ENCODE measurements around the gene LDB2. TPM values are rescaled to one million over a fixed set of nuclear protein-coding genes. Genes with fewer than 3 reads are reported as not detected.

The LDB2 gene
- total and polyA plus RNA-seq, 2 of the 8 experiments (the other 6 are each of a cell fraction or from before 2014, with no cell fraction given) = 57.0 to 140 TPM

DNA sequence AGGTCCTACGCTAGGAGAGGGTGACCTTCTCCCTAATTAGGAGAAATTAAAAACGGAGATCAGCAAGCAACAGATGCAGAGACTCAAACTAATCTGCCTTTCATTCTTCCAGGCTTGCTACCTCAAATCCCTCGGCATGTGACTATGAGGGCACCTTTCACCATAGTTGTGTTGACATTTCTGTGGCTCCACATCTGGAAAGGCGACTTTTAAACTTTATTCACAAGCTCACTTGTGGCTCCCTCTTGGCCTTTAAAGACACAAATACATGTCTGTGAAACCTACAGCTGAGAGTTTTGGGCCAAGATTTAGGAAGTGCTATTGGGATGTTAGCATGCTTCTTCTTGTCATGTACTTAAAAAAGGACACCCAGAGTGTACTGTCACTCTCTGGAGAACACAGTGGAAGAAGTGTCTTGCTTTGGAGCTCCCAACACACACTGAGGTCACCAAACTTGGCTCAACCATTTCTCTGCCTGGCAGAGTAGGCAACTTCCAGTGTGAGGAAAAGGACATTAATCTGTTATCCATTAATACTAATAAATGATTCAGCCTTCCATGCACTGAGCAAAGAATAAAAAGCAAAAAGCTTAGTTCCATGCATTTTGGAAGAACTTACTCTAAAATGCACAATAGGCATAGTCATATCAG is 60.1 kb downstream of the LDB2 start:
- FAIRE-seq = no peak
- H3K27me3 ChIP-seq (replicated peaks in 1 of 4; ENCODE audit: control insufficient read depth in 3 of 4, extremely low read depth in 1 of 4, insufficient read depth in 3 of 4, low read length in 3 of 4) = no peaks in the 10 kb centered on the region
- H3K27ac ChIP-seq (ENCODE audit: low read depth, low read length) = no peak overlapping the region; the same call in 1 of the 2 replicates
- no peaks in the 10 kb centered on the region for H3K23me2 ChIP-seq (ENCODE audit: low read depth, low read length)
- H3K36me3 ChIP-seq (ENCODE audit: control insufficient read depth in 2 of 4, insufficient read depth in 4 of 4, low read length in 3 of 4) = no peaks in the 10 kb centered on the region
- no peak overlapping the region for H3K23ac ChIP-seq (ENCODE audit: insufficient read length)
- H4K20me1 ChIP-seq (replicated peaks in 1 of 2; ENCODE audit: control insufficient read depth in 1 of 2, insufficient read depth in 2 of 2, low read length in 2 of 2) = no peaks in the 10 kb centered on the region
- H3K9me3 ChIP-seq (ENCODE audit: insufficient read depth in 2 of 2, low read depth in 1 of 2, low read length in 1 of 2) = no peaks in the 10 kb centered on the region
- no peak overlapping the region for H2BK20ac ChIP-seq (ENCODE audit: low read length)
- H3K14ac ChIP-seq (ENCODE audit: insufficient read length) = no peak overlapping the region
- no peaks in the 10 kb centered on the region for H3K79me1 ChIP-seq (ENCODE audit: low read depth, low read length)
- no peak overlapping the region for H2BK12ac ChIP-seq (ENCODE audit: low read depth, low read length)
- no peak overlapping the region for H2AK5ac ChIP-seq (ENCODE audit: low read depth, low read length)
- H2AFZ ChIP-seq (ENCODE audit: low read length) = no peak overlapping the region
- no peak overlapping the region for H4K8ac ChIP-seq (ENCODE audit: extremely low read depth, insufficient read depth, low read length)
- 86% methylated on average over 4 of the region's 4 CpGs; no CpG with 5 or more reads in 1 of the 2 experiments for WGBS, 2 experiments (ENCODE audit: extremely low coverage in 1 of 2, insufficient coverage in 1 of 2, insufficient read length in 1 of 2, insufficient replicate concordance in 2 of 2, low coverage in 1 of 2, low lambda C conversion rate in 2 of 2, missing lambda C conversion rate in 1 of 2)
- no peak overlapping the region for H3K4me3 ChIP-seq (ENCODE audit: extremely low read depth in 1 of 4, insufficient read depth in 2 of 4, low read depth in 3 of 4, low read length in 4 of 4)
- CTCF ChIA-PET (ENCODE audit: partially characterized antibody) = interaction anchor here (0.7 to 1.7 kb wide), 8 partner anchors 11 to 486 kb away, joined by 3 to 4 read pairs (median 3); no protein-coding TSS in a partner anchor
- peaks cover 0 to 10% of the 10 kb centered on the region in 2 experiments; a peak in 2 of 4 replicates for H3K79me2 ChIP-seq (ENCODE audit: control insufficient read depth in 1 of 2, insufficient read depth in 2 of 2, low read length in 2 of 2)
- H3K4ac ChIP-seq (replicated peaks; ENCODE audit: insufficient read length, low read depth, low read length) = no peak overlapping the region
- POLR2A ChIA-PET (ENCODE audit: partially characterized antibody) = interaction anchor here (0.7 to 1.3 kb wide), 2 partner anchors 11 to 184 kb away, joined by 3 to 6 read pairs; no protein-coding TSS in a partner anchor
- no peak overlapping the region for H4K5ac ChIP-seq (ENCODE audit: insufficient read length, low read depth, low read length)
- H3K4me2 ChIP-seq (ENCODE audit: insufficient read depth in 1 of 2, low read depth in 2 of 2, low read length in 2 of 2) = no peak overlapping the region
- peaks cover 0 to 9% (median 7%) of the 10 kb centered on the region in 4 experiments; a peak in 4 of 7 replicates for H3K4me1 ChIP-seq (replicated peaks in 1 of 4; ENCODE audit: control insufficient read depth in 3 of 4, insufficient read depth in 4 of 4, low read length in 3 of 4)
- H3K9ac ChIP-seq (replicated peaks in 1 of 4; ENCODE audit: extremely low read depth in 1 of 4, low read depth in 3 of 4, low read length in 3 of 4) = no peak overlapping the region
- H3K56ac ChIP-seq (replicated peaks; ENCODE audit: insufficient read length, low read depth, low read length) = no peak overlapping the region
- no peak overlapping the region for H4K91ac ChIP-seq (replicated peaks; ENCODE audit: insufficient read length, low read length)
- H2BK5ac ChIP-seq (ENCODE audit: low read depth, low read length) = no peak overlapping the region
- no peak overlapping the region for H2BK120ac ChIP-seq (replicated peaks; ENCODE audit: low read depth, low read length)
- H3K18ac ChIP-seq (ENCODE audit: extremely low read depth, low read length) = no peak overlapping the region
- H2BK15ac ChIP-seq (ENCODE audit: low read length) = no peak overlapping the region
- no peak for DNase-seq (ENCODE audit: low read depth in 1 of 2, low spot score in 2 of 2)
- no peak for TF ChIP-seq POLR2A (IDR thresholded peaks at IDR 0.05; ENCODE audit: control extremely low read depth in 1 of 2, low read depth in 2 of 2, low read length in 2 of 2)
- TF ChIP-seq SRF (IDR thresholded peaks at IDR 0.05; ENCODE audit: low read depth, low read length) = no peak
- no peak for TF ChIP-seq TCF12 (IDR thresholded peaks at IDR 0.05; ENCODE audit: low read depth, low read length)
- TF ChIP-seq TEAD4 (IDR thresholded peaks at IDR 0.05; ENCODE audit: low read depth, low read length) = no peak
- no peak for TF ChIP-seq PHF8 (conservative IDR thresholded peaks at IDR 0.05; ENCODE audit: low read depth, low read length)
- TF ChIP-seq, protein P1, sequence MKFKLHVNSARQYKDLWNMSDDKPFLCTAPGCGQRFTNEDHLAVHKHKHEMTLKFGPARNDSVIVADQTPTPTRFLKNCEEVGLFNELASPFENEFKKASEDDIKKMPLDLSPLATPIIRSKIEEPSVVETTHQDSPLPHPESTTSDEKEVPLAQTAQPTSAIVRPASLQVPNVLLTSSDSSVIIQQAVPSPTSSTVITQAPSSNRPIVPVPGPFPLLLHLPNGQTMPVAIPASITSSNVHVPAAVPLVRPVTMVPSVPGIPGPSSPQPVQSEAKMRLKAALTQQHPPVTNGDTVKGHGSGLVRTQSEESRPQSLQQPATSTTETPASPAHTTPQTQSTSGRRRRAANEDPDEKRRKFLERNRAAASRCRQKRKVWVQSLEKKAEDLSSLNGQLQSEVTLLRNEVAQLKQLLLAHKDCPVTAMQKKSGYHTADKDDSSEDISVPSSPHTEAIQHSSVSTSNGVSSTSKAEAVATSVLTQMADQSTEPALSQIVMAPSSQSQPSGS (IDR thresholded peaks at IDR 0.05; ENCODE audit: low read length) = no peak
- TF ChIP-seq TAF1 (IDR thresholded peaks at IDR 0.05; ENCODE audit: low read depth, low read length) = no peak
- TF ChIP-seq FOSL1 (IDR thresholded peaks at IDR 0.05; ENCODE audit: insufficient read depth, low read depth, low read length) = no peak
- no peak for TF ChIP-seq RAD21 (IDR thresholded peaks at IDR 0.05 in 1 of 2, conservative IDR thresholded peaks at IDR 0.05 in 1 of 2; ENCODE audit: low read depth in 2 of 2, low read length in 2 of 2)
- TF ChIP-seq ZNF274 (IDR thresholded peaks at IDR 0.05; ENCODE audit: borderline replicate concordance, extremely low read depth, low read length) = no peak
- no peak for TF ChIP-seq EP300 (IDR thresholded peaks at IDR 0.05; ENCODE audit: borderline replicate concordance in 1 of 2, low read depth in 2 of 2, low read length in 2 of 2)

Measured in H1 (cell line).